HTR-8/SVneo (cell line): ENCODE measurements around the gene MPHOSPH6.
"Not testable (repeated sequence)": the region's sequence is repeated elsewhere in the genome, so short reads cannot be mapped to it uniquely, and the experiment has no call there.

Experiments used
- DNase-seq: peaks from one replicate; pipeline ENCODE4 v3.0.0; 2011; ENCODE audit warnings: low spot score, mixed read lengths; ENCODE audit not compliant: insufficient read length
- FAIRE-seq: peaks from 2 replicates; lab custom pipeline; 2011; peaks lifted over from hg19 to GRCh38; lab: Jason Lieb, UNC

MPHOSPH6 gene, protein sequence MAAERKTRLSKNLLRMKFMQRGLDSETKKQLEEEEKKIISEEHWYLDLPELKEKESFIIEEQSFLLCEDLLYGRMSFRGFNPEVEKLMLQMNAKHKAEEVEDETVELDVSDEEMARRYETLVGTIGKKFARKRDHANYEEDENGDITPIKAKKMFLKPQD

DNA sequence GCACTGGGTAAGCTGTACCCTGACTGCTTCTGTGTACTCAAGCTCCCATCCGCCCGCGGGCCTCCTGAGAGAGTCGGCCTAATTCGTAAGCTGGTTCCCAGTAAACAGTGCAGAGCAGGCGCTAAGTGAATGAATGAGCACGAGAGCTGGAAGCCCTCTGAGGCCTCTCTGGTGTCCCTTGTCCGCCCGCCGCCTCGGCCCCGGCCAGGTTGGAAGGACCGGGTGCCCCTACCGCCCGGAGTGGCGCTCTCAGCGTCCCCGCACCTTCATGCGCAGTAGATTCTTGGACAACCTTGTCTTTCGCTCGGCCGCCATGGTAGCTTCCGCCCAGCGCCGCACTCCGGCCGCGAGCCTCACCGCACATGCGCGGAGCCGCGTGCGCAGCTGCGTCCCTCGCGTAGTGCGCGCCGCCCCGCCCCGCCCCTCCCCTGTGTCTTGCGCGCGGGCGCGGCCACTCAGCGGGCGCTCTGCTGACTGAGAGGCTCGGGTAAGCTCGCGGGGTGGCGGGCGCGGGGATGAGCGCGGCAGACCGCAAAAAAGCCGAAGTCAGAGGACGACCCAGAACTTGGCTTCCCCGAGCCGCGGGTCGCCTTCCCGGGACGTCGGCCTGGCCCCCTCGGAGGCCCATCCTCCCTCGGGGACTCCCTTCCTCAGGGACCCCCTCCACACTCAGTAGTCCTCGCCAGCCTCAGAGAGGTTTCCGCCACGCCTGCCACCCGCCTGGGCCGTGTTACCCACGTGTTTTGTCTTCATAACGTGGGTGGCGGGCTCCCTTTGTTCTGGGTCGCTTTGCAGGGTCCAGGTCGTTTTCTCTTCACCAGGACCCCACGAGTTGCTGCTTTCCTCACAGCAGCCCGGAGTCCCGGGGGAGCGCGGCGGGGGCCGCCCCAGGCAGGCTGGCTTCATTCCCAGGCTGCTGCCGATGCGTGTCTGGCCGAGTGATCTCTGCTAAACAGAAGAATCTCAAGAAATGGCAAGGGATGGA, at the start of gene MPHOSPH6:
Gene MPHOSPH6, minus strand, starts transcription at position 364 of the 985 bp plus-strand sequence. Its CDS starts 49 bp downstream, at position 315.
- peak; percentile 54 for FAIRE-seq
- peak; percentile 91 for DNase-seq

DNA sequence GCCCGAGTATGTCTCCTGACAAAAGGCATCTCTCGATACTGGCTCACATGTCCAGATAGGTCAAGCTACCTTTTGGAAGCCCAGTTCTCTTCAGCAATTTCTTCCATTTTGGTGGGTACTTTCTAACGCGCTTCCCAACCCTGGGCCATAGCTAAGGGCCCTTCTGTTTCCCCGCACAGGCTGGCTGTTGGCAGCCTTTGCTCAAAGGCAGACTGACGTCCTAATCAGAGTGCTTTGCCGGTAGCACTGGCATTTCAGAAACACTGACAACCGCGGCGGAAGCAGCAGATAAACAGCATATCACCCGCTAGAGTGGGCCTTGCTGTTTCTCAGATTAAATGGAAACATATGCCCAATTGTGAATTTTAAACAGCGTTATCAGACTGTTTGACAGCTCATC, 49.3 kb upstream of the MPHOSPH6 start:
- no peak for FAIRE-seq
- DNase-seq: no peak

DNA sequence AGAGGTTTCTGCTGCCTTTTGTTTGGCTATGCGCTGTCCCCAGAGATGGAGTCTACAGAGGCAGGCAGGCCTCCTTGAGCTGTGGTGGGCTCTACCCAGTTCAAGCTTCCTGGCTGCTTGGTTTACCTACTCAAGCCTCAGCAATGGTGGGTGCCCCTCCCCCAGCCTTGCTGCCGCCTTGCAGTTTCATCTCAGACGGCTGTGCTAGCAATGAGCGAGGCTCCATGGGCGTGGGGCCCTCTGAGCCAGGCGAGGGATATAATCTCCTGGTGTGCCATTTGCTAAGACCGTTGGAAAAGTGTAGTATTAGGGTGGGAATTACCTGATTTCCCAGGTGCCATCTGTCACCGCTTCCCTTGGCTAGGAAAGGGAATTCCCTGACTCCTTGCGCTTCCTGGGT, 39.3 kb upstream of the MPHOSPH6 start:
- DNase-seq, FAIRE-seq: not testable (repeated sequence)

DNA sequence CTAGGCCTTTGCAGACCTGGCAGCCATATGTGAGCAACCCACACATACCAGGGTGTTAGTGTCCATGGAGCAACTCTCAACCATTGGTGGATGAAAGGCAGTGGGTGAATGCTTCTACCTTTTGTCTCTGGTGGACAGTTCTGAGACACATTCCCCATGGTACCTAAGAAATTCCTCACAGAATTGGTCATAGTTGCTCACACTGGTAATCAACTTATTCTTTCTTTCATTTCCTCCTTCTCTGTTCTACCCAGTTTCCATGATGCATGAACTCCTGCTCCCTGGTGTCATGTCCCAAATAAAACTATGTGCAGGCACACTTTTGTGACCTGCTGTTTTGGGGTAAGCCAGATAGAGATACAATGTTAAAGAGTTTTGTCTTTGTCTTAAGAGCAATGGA, 33.2 kb upstream of the MPHOSPH6 start:
- DNase-seq: no peak
- FAIRE-seq: no peak

DNA sequence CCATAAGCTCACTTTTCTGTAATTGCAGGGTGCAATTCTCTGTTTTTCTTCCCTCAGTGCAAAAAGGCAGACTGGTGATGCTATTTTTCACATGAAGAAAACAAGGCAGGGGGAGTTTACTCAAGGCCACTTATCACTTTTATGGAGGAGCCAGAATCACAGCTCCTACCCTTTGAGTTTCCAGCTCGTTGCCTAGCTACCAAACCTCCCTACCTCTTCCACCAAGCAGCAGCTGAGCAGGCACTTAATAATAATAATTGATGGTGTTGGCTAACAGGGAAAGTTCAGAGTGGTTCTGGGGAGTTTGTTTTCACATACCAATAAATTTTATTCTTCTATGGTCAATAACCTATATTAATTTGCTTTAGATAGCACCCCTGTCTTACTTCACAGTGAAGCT, 31.9 kb upstream of the MPHOSPH6 start:
- DNase-seq: no peak
- FAIRE-seq: no peak

DNA sequence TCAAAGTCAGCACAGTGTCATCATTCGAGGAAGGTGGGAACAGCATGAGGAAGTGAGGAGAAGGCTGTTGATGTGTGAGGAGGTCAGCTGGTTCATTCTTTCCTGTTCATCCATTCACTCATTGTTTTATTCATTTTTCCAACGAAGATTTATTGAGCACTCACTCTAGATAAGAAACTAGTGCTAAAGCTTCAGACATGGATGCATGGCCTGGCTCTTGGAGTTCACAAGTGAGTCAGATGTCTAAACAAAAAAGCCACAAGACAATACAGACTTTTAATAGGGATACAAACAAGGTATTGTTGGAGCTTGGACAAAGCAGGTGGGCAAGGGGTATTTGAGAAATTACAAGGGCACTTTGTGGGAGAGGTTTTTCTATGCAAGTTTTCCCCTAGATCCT, 31.3 kb upstream of the MPHOSPH6 start:
- no peak for DNase-seq
- FAIRE-seq: no peak

DNA sequence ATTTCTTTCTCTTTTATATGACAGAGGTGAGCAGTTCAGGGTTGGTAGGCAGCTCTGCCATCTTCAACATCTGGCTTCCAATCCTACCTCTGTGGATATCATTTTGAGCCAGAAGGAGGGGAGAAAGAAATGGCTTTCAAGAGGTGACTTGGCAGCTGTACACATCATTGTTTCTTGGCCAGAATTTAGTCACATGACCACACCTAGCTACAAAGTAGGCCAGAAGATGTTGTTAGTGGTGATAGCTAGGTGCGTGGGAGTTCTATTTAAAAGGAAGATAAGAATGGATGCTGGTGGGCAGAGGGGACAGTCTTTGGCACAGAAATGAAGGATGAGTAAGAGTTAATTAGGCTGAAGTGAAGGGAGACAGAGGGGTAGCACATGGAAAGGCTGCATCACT, 29.2 kb upstream of the MPHOSPH6 start:
- DNase-seq (no peak), FAIRE-seq (no peak)

DNA sequence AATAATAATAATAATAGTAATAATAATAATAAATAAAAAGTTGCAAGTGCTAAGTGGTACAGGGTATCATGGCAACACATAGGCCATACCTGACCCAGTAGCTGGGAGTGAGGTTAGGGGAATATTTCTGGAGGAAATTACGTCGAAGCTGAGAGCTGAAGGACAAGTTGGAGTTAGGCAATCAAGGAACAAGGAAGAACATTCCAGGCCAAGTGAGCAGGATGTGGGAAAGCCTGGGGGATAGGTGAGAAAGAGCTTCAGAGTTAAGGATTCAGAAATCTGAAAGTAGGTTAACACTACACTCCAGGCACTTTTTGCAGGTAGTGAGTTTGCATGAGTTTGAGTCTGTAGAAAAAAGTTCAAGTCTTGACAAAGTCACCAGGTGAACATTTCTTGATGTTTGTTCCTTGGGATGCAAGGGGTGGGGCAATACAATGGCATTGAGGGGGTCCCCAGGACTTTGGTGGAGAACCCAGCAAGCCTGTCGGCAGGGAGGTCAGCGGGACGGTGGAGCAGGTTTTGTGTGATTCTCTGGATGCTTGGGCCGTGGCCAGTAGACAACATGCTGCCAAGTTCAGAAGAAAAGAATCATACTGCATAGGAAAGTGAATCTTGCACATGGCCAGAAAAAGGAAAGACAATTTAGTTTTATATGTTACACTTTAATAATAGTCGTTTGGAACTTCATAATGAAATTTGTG, 27.7 kb upstream of the MPHOSPH6 start:
- FAIRE-seq (no peak), DNase-seq (no peak)

DNA sequence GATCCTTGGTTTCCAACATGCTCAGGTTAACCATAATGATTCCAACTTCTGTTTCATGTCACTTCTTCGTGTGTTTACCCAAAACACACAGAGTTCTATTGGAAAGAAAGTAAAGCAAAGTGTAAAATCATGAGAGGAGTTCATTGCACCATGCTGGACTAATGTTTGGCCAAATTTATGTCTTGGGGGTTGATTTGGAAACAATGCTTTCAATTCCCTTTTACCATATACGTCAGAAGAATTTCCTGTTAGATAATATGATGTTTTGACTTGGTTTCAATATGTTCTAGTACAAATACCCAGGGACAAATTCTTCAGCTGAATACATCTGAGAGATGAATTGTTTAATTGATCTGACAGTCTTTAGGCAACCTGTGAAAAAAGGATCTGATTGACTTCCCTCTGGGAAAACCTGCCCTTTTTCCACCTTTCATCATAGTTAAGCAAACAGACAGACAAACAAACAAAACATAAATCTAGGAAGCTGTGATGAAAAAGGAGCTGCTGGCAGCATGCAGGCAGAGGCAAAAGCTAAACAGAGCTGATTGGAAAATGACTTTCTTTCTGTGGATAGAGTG, 26.0 kb upstream of the MPHOSPH6 start:
- DNase-seq (no peak), FAIRE-seq (no peak)

DNA sequence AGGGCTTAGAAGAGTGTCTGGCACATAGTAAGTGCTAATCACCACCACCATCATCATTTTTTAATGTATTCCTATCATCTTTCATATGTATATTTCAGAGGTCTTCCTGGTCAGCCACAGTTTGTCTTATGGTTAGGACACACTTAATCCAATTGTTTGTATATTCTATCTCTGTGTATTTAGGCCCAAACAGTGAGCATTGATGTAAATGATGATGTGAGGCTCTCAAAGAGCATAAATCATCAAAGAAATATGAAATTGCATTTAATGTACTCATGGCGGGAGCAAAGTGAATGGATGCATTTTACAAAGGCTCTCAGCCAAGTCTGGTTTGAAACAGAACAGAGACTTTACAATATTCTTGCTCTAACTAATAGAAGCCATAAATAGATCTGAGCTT, 24.1 kb upstream of the MPHOSPH6 start:
- FAIRE-seq (no peak), DNase-seq (no peak)

DNA sequence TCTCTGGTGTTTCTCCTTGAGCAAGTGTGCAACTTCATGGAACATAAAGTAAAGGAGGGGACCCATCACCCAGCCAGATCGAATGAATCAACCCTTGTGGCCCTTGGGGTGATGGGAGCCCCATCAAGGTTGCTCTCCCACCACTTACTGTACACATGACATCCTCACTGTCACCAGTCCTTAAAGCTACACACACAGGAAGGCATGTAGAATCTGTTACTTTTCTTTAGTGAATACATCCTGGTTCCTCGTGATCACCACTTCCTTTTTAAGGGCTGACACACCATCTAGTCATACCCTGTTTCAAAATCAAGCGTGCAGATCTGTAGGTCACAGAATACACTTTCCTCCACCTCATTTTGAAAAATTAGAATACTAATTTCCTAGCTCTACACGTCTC, 22.6 kb upstream of the MPHOSPH6 start:
- FAIRE-seq (no peak), DNase-seq (peak; percentile 23)

DNA sequence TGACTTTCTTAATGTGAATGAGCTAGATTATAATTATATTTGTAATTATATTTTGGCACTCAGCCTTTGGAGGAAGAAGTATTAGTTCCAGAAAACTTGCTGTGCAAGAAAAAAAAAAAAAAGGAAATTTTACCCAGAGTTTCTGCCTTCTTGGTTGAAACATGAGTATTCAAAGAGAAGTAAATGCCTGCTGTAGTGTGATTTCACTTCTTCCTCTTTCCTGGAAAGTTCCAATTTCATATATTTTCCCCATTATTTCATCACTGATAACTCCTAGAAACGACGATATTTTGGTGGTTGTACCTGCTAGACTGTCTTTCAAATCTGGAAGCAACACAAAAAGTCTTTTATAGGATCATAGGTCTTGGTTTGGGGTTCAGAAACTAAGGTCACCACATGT, 20.4 kb upstream of the MPHOSPH6 start:
- no peak for FAIRE-seq

DNA sequence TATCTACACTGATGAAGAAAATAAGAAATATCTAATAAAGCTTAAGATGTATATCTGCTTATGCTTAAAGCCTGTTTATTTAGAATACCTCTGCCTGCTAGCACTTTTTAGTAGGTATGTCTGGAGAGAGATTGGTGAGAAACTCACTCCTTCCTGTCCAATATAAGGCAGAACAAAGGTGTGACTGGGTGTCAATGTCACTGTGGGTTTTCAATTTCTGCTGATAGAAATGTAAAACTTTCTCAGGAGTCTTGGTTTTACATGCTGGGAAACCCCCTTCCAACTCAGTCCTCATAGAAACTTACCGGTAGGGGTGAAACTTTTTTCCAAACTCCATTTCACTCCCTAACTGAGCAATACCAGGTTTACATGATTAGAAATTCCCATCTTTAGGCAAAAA, 17.8 kb upstream of the MPHOSPH6 start:
- FAIRE-seq (no peak), DNase-seq (no peak)

More for the DNA sequence above, 20.4 kb upstream of the MPHOSPH6 start:
- DNase-seq: no peak

DNA sequence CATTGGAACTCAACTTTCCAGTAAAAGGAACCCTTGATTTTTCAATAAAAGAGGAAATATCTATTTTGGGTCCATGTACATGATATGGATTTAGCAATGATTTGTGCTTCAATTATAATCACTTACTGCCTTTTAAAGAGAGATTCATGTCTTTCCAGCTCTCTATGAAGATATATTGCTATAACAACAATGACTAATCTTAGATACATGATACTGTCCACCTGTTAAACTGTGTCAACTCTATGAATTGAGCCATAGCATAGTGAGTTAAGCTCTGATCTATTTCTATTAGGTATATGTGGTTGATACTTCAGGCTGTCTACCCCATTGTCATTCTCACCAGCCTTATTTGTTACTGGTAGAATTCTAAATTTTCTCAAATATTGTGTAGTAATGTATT, 15.0 kb upstream of the MPHOSPH6 start:
- FAIRE-seq (no peak), DNase-seq (no peak)

DNA sequence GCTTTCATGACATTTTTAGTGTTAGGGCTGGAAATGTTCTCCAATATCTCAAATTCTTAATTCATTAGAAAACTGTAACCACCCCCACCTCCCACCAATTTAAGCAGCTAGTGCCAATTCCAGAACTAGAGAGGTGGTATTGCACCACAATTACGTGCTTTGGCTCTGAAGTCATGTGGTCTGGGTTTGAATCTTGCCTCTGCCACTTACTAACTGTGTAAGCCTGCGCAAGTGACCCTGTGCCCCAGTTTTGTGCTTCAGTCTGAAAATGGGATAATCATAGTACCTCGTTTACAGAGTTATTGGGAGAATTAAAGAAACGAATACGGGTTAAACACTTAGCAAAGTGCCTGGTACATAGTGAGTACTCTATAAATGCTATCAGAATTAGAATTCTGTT, 14.2 kb upstream of the MPHOSPH6 start:
- DNase-seq: no peak
- FAIRE-seq: no peak

DNA sequence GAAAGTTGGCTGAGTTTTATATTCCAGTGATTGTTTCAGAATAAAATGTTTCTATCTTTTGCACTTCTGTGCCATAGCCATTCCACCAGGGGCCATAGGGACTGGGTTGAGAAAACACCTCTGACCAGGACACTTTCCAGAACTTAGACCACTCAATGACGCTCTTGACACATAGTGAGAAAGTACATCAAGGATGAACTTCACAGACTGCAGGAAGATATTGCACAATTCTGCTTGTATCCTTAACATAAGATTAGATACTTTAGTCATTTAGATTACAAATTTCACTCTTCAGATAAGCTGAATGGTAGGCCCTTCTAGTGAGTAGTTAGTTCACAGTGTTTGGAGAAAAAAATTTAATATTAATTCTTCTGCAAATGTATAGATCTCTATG, 13.0 kb upstream of the MPHOSPH6 start:
- DNase-seq (no peak), FAIRE-seq (no peak)

DNA sequence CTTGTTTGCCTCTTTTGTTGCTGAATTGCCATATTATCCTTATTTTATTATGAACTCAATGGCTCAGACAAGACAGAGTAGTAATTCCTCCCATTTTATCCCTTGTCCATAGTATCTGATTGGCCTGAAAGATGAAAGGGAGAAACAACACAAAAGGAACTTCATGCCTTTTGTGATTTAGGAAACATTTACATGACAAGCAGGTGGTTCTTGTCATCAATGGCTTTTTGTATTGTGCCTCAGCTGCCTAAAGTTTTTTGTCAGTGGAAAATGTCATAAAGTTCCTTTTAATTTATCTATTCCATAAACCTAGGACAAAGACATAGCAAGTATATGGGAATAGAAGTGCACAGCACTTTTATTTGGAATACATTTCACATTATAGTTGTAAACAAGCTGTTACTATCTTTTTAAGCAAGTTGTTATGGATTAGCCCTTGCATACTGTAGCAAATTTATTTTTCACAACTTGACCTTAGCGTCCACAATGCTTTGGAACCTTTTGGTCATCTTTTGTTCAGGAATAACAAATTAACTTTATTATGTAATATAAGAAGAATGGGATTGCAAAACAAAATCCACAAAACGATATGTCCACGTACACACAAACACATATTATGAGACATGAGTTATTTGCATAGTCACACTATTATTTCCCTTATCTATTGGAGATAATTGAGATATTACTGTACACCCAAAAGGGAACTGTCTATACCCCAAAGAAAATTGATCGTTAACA, 12.4 kb upstream of the MPHOSPH6 start:
- no peak for DNase-seq
- no peak for FAIRE-seq

DNA sequence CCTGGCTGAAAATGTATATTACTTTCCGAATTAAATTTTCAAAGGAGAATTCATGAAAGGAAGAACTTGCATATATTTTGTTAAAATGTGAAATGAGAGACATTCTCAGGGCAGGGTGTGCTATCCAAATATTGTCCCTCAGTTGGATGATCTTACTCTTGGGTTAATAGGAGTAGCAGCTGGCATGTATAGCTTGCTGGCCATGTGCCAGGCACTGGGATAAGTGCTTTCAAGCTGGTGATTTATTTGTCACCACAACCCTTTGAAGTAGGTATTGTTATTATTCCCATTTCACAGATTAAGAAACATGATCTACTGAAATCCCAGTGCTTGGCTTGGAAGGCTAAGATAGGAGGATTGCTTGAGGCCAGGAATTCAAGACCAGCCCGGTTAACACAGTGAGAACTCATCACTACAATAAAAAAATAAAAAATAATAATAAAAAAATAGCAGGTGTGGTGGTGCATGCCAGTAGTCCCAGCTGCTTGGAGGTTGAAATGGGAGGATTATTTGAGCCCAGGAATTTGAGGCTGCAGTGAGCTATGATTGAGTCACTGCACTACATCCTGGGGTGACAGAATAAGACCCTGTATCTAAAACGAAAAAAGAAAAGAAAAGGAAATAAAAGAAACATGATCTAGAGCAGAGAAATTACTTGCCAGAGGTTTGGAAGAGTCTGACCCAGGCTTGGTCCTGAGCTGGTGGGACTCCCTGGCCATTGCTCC, 11.6 kb upstream of the MPHOSPH6 start:
- FAIRE-seq (no peak), DNase-seq (no peak)

DNA sequence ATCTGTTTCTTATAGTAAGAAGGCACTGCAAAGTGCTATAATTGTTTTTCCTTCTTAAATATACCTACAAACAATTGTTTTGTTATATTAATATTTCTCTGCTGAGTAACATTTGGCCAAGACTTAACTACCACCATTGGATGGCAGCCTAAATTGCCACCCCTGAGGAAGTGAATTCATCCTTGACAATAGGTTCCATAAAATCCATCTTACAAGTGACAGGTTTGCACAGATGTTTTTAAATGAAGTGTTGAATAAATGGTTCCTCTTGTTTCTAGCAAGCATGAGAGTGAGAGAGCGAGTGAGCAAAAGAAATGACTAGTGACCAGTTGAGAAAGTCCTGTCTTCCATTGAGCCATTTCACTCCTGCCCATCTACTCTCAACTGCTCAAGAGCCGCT, 8.3 kb upstream of the MPHOSPH6 start:
- DNase-seq (no peak), FAIRE-seq (no peak)
